HepG2 (cell line): ENCODE data around the gene COX7A2L. TPM values are rescaled to one million over a fixed set of nuclear protein-coding genes. Genes with fewer than 3 reads are reported as not detected.

Source experiments
- HNRNPL ChIP-seq: fragments of 200-400 bp; formaldehyde crosslinking; IDR thresholded peaks from 2 replicates; pipeline ENCODE4 v1.6.1; 2017; ENCODE audit warnings: mild to moderate bottlenecking, low read depth, low read length
- HOMEZ ChIP-seq: IDR thresholded peaks from 2 replicates; pipeline ENCODE4 v1.6.1; 2016; ENCODE audit warnings: low read depth
- IRX3 ChIP-seq: sonication (generic); formaldehyde crosslinking; IDR thresholded peaks from 2 replicates; pipeline ENCODE4 v1.8.1; 2023; ENCODE audit warnings: mild to moderate bottlenecking, low read depth, missing genetic modification reagents, borderline replicate concordance
- NKX3-1 ChIP-seq: sonication (generic); formaldehyde crosslinking; IDR thresholded peaks from 2 replicates; pipeline ENCODE4 v1.5.0; 2020; ENCODE audit warnings: missing genetic modification reagents
- PATZ1 ChIP-seq: sonication (generic); formaldehyde crosslinking; IDR thresholded peaks from 2 replicates; pipeline ENCODE4 v1.4.0; 2020; ENCODE audit warnings: missing genetic modification reagents
- POLR2G ChIP-seq: fragments of 200-400 bp; formaldehyde crosslinking; IDR thresholded peaks from 2 replicates; pipeline ENCODE4 v1.6.1; 2018; ENCODE audit warnings: mild to moderate bottlenecking, low read depth, low read length, moderate library complexity
- ZNF687 ChIP-seq: sonication (generic); formaldehyde crosslinking; IDR thresholded peaks from 2 replicates; pipeline ENCODE4 v1.5.1; 2020; ENCODE audit warnings: mild to moderate bottlenecking, missing genetic modification reagents, moderate library complexity
- ZNF883 ChIP-seq: sonication (generic); formaldehyde crosslinking; IDR thresholded peaks from 2 replicates; pipeline ENCODE4 v1.5.1; 2020; ENCODE audit warnings: mild to moderate bottlenecking, missing genetic modification reagents; ENCODE audit errors: not compliant biosample characterization
- polyA plus RNA-seq, 8 experiments: library from polyadenylated mRNA; depleted of rRNA in 3 of 8; stranded (reverse) in 7 of 8; unstranded in 1 of 8; fragments of >200 nt; fragmentation: Illumina TruSeq in 4 of 8; extraction: Trizol in 4 of 8; gene quantifications; 2 replicates each; pipeline versions ENCODE4 v1.2.1 to v1.2.3, GENCODE V29; 2011 to 2016; ENCODE audit warnings: low read depth in 4 of 8, missing spikeins in 1 of 8, mixed read lengths in 1 of 8; ENCODE audit not compliant: insufficient read depth in 1 of 8
- total RNA-seq, 5 experiments: library from RNA; depleted of rRNA; stranded (reverse); fragments of >200 nt; fragmentation: Illumina TruSeq; extraction: Trizol; gene quantifications; 2 replicates each; pipeline ENCODE4 v1.2.3, GENCODE V29; 2016; ENCODE audit warnings: low read depth in 1 of 5
- TF ChIP-seq, protein P1 (sequence below): sonication (generic); formaldehyde crosslinking; IDR thresholded peaks from one replicate; pipeline ENCODE4 v1.5.1; 2020; ENCODE audit warnings: mild to moderate bottlenecking, missing genetic modification reagents; ENCODE audit errors: not compliant biosample characterization

COX7A2L gene
- total and polyA plus RNA-seq, 2 of the 13 experiments (the other 11 are each of a cell fraction or from before 2014, with no cell fraction given): 155 to 201 TPM

- TF ChIP-seq PATZ1 (CRISPR knock-in tag) (peak; percentile 36; the same call in 1 of the 2 replicates), POLR2G (peak; percentile 87), IRX3 (CRISPR knock-in tag) (peak; percentile 56; the same call in 1 of the 2 replicates), ZNF883 (peak; percentile 36), HNRNPL (no peak), NKX3-1 (CRISPR knock-in tag) (peak; percentile 90; the same call in 1 of the 2 replicates), ZNF687 (CRISPR knock-in tag) (peak; percentile 92), HOMEZ (CRISPR knock-in tag) (peak; percentile 64)
- TF ChIP-seq, protein P1, sequence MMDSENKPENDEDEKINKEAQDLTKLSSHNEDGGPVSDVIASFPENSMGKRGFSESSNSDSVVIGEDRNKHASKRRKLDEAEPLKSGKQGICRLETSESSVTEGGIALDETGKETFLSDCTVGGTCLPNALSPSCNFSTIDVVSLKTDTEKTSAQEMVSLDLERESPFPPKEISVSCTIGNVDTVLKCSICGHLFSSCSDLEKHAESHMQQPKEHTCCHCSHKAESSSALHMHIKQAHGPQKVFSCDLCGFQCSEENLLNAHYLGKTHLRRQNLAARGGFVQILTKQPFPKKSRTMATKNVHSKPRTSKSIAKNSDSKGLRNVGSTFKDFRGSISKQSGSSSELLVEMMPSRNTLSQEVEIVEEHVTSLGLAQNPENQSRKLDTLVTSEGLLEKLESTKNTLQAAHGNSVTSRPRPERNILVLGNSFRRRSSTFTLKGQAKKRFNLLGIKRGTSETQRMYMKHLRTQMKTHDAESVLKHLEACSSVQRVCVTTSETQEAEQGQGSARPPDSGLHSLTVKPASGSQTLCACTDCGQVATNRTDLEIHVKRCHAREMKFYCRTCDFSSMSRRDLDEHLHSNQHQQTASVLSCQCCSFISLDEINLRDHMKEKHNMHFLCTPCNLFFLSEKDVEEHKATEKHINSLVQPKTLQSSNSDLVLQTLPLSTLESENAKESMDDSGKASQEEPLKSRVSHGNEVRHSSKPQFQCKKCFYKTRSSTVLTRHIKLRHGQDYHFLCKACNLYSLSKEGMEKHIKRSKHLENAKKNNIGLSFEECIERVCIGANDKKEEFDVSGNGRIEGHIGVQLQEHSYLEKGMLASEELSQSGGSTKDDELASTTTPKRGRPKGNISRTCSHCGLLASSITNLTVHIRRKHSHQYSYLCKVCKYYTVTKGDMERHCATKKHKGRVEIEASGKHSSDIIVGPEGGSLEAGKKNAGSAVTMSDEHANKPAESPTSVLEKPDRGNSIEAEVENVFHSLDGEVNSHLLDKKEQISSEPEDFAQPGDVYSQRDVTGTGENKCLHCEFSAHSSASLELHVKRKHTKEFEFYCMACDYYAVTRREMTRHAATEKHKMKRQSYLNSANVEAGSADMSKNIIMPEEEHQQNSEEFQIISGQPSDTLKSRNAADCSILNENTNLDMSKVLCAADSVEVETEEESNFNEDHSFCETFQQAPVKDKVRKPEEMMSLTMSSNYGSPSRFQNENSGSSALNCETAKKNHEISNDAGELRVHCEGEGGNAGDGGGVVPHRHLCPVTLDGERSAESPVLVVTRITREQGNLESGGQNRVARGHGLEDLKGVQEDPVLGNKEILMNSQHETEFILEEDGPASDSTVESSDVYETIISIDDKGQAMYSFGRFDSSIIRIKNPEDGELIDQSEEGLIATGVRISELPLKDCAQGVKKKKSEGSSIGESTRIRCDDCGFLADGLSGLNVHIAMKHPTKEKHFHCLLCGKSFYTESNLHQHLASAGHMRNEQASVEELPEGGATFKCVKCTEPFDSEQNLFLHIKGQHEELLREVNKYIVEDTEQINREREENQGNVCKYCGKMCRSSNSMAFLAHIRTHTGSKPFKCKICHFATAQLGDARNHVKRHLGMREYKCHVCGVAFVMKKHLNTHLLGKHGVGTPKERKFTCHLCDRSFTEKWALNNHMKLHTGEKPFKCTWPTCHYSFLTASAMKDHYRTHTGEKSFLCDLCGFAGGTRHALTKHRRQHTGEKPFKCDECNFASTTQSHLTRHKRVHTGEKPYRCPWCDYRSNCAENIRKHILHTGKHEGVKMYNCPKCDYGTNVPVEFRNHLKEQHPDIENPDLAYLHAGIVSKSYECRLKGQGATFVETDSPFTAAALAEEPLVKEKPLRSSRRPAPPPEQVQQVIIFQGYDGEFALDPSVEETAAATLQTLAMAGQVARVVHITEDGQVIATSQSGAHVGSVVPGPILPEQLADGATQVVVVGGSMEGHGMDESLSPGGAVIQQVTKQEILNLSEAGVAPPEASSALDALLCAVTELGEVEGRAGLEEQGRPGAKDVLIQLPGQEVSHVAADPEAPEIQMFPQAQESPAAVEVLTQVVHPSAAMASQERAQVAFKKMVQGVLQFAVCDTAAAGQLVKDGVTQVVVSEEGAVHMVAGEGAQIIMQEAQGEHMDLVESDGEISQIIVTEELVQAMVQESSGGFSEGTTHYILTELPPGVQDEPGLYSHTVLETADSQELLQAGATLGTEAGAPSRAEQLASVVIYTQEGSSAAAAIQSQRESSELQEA (CRISPR knock-in tag): peak; percentile 79
These were observed at the start of gene COX7A2L (continued) for GRCh38 chr2:42360890-42361727.
